Thoracic aorta (tissue), 2 donors: ENCODE data around the gene PML. TPM values are rescaled to one million over a fixed set of nuclear protein-coding genes. Genes with fewer than 3 reads are reported as not detected.

Experiments
- total RNA-seq, 2 donors: library from RNA; depleted of rRNA; stranded (reverse); fragments of >200 nt; gene quantifications; one replicate each; pipeline versions ENCODE4 v1.1.0 to v1.2.3, GENCODE V29; 2016

PML gene
- total RNA-seq, 2 donors from 2014 or later: 77.2 to 138 TPM

Other genes starting within 250 kb of the PML start
- 10 to 100 TPM; 10.6 to 15.2 TPM for gene INSYN1, start 241.4 kb upstream of the PML start, total RNA-seq
- gene TBC1D21, start 121.2 kb upstream of the PML start, total RNA-seq: not detected
- 100 to 1,000 TPM; 164 to 321 TPM for gene LOXL1, start 68.3 kb upstream of the PML start, total RNA-seq
- 10 to 100 TPM; 23.6 to 37.9 TPM for gene STOML1, start 2.4 kb upstream of the PML start, total RNA-seq
- under 1 TPM; 0.14 to 0.42 TPM for gene GOLGA6A, start 87.8 kb downstream of the PML start, total RNA-seq
- gene ISLR2, start 135.9 kb downstream of the PML start, total RNA-seq: not detected
- 100 to 1,000 TPM in 1 of 2 donors, 10 to 100 TPM in 1; 76.8 to 323 TPM for gene ISLR, start 179.0 kb downstream of the PML start, total RNA-seq
- gene STRA6, start 208.1 kb downstream of the PML start, total RNA-seq: under 1 TPM in 1 of 2 donors, not detected in 1; 0.28 TPM
- not detected for gene CCDC33, start 241.6 kb downstream of the PML start, total RNA-seq